GOT3 (cell line): ENCODE measurements around the gene MAPK8IP1.

Experiments used
- DNase-seq: peaks from one replicate; lab custom pipeline; 2025; ENCODE audit warnings: mixed read lengths; lab: John Stamatoyannopoulos, UW

Gene MAPK8IP1

DNA sequence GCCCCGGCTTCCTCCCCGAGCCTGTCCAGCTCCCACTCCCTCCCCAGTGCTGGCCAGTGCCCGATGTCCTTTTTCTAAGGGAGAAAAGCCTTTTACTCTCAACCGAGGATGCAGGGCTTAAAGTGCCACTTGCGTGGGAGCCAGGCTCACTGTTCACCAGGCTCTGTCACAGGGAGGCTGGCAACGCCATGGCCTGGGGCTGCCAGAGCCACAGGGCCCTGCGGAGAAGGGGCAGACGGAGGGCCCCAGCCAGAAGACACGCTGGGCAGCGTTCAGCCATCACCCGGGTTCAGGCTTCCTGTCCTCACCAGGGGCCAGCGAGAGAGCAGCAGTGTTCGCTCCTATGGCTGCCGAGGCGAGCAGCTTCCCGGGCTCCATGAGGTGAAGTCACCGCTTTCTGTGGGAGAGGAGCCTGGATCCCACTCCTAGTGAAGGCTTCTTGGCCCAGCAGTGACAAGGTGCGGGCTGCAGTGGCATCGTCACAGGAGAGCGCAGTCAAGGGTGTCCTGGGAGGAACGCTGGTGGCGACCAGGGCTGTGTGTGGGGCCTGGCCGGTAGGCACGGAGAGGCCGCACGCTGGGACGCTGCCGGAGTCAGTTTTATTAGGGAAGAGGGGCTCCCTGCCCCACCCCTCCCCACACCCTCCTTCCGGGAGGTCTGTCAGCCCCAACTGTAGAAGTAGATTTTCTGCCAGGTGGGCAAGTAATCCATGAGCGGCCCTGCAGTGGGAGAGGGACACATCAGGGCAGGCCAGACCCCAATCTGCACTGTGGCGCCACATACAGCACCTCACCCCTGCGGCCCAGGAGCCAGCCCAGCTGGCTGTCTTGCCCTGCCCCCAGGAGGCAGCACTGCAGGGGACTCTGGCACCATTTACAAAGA is 24.4 kb downstream of the MAPK8IP1 start:
- no peak for DNase-seq

DNA sequence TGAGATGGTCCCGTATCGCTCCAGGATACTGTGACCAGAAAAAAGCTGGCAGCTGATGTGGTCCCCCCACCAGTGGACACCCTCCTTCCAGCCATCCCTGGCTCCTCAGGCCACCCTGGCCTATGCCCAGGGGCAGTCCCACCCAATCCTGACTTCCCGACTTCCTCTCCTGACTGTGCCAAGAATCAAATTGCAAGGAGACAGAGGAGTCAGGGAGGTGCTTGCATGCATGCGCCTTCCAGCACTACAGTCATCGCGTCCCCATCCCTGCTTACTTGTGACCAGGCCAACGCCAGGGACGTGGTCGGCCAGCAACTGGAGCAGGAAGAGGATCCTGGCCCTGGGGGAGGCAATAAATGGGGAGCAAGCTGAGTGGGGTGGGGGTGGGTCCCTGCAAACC is 25.2 kb downstream of the MAPK8IP1 start:
- DNase-seq, result no peak

DNA sequence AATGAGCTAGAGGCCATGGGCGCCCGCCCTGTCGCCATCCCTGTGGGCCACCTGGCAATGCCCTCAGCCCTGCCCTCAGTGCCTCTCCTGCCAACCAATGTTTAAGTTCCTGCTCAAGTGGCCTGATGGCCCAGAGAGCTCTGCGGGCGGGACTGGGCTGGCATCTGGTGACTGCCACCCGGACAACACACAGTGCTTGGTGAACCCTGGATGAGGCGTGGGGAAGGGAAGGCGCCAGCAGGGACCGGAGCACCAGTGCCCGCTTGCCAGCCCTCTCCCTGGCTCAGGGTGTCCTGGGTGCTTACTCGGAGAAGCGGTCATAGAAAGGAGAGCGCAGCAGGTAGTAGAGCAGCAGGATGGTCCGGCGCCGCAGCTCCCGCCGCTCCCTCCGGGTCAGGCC is 28.1 kb downstream of the MAPK8IP1 start:
- DNase-seq, result no peak

DNA sequence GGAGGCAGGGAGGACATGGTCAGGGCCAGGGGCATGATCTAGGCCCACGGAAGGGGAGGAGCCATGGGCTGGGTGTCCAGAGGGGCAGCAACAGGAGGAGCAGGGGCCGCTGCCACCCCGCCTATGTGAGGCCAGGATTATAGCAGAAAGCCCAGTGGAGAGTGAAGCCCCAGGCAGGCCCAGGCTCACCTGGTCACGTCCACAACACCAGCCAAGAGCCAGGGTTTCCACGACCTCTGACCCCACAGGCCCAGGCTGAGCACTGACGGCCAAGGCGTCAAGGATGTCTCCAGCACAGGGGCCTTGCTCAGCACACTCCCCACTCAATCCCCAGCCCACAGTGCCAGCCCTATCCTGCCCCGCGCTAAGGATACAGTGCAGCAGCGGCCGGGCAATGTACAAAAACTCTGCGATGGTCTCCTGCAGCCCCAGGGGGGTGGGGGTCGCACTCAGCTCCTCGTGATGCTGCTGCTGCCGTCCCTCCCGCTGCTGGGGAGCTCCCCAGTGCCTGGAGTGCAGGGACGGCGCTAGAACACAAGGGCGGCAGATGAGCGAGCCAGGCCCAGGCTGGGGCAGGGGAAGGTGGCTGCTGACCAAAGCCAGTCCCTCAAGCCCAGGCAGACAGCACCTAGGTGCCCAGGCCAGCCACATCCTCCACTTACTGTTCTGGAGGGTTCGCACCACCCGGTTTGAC is 28.6 kb downstream of the MAPK8IP1 start:
- no peak for DNase-seq

DNA sequence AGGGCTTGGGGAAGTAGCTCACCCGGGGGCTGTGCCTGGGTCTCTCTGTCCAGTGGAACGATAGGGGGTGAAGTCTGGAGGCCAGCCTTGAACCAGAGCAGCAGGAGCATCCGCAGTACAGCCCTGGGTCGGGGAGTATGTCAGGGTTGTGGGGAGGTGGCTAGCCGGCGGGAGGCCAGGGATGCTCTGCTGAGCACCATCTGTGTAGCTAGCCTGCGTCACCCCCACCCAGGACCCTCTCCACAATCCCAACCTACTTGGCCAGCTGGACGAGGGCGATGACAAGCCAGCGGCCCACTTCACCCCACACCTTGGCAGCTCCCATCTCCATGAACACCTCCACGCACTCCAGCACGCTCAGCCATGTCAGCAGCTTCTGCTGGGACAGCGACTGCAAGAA is 30.0 kb downstream of the MAPK8IP1 start:
- no peak for DNase-seq

DNA sequence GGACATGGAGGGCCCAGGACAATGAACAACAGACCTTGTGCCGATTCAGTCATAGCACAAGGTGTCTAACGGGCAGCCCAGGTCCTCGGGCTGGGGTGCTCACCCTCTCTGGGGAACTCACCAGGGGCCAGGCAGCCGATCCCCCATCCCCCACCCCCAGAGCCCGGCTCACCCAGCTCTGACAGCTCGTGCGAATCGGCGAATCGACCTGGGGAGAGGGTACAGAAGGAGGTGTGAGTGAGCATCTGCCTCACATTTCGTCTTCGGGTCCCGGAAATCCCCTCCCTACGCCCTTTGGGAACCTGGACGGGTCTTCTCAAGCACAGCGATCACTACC is 31.8 kb downstream of the MAPK8IP1 start:
- no peak for DNase-seq

DNA sequence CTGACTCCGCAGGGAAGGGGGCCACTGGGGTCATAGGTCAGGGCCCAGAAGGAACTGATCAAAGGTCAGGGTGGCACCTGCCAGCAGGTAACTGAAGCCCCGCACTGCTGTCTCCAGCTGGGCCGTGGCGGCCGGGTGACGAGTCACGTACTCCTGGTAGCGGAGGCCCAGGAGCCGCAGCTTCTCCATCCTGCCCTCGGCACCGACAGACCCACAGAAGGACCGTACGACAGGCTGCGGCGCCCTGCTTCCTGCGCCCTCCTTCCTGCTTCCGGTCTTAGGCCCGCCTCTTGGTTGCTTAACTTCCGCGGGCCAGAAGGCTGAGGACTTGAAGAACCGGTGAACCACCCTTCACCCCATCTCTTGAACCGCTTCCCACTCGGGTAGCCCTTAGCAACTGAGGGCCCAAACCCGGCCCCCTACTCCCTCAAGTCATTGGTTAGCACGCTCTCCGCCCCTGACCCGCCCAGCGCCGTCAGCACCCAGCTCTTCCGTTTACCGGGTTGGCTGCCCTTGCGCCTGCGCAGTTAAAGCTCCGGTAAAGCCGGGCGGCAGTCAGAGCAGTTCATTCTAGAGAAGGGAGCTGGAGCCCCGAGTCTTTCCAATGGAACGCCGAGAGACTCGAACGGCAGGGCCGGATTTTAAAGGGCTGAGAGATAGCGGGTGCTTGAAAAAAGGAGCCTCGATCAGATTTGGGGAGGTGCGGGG is 32.3 kb downstream of the MAPK8IP1 start, which contains the start of gene PEX16:
TSS of gene PEX16 (minus strand) at position 255 of the 708 bp plus-strand sequence. CDS start at position 189, 66 bp downstream.
- DNase-seq, result peak; percentile 89

DNA sequence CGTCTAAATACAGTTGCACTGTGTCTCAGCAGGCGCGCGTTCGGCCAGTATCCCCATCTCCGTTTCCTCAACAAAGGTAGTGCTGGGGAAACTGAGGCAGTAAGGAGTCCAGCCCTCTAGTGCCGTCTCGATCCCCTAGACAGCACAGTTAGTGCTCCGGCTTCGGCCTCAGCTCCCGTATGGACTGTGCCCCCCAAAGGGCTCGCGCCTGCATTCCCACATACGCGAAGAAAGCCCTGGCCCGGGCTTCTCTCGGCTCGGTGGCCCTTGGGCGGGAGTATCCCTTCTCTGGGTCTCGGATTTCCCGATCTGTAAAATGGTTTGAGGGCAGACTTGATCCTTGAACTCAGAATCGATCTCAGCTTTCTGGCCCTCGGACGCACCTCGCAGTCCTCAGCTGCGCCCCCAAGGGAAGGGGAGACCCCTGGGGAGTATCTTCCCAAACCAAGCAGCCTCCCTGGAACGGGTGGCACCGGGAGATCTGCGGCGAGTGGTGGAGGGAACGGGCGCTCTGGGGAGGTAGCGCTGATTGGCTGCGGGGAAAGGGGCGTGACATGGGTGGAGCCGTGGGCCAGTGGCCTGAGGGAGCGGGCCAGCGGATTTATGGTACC is 33.0 kb downstream of the MAPK8IP1 start:
- DNase-seq, result no peak

DNA sequence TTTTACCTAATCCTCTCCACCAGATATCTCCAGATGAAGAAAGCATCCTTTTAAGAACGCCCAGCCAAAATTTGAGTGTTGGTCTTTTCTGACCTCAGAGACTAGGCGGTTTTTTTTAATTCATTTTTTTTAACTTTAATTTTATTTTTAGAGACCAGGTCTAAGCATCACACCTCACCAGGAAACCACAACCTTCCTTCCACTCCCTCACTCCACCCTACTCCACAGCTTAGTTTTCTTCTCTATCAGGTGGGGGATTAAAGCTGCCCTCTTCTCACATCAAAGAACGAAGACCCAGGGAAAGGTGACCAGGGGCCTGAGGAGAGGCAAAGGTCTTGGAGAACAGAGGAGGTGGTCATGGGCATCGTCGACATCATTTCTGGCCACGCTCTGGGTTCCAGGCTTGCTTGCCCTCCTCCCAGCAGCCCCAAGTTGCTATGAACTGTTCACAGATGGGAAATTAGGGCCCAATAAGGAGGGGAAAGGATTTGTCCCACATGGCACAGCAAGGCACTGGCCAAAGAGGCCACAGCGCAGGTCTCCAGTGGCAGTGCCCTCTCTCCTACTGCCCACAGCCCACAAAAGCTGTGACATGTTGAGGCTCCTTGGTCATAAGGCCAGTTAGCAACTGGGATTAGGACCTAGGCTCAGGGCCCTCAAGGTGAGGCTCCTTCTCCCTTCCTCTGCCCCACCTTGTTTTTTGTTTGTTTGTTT is 33.7 kb downstream of the MAPK8IP1 start:
- DNase-seq, result no peak

DNA sequence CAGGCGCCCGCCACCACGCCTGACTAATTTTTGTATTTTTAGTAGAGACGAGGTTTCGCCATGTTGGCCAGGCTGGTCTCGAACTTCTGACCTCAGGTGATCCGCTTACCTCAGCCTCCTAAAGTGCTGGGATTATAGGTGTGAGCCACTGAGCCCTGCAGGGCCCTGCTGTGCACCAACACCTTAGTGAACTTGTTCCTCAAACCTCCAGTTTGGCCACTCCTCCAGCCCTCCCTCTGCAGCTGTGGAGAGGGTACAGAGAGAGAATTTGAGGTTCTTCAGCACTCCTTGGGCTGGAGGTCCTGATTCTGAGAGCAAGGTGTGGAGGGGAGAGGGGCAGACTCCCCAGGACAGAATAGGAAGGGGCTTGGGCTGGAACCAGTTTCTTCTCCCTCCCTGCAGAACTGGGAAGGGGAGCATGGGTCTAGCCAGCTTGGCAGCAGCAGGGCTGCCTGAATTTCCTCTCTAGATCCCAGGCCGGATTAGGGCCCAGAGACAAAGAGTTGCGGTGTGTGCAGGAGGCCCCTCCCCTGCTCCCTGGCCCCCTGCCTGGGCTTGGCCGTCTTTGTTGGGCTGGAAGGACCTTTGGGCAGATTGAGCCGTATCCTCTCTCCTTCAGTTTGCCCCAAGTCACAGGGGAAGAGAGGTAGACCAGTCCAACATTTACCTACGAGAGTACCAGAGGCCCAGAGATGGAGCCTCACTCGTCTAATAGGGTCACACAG is 34.5 kb downstream of the MAPK8IP1 start:
- no peak for DNase-seq

DNA sequence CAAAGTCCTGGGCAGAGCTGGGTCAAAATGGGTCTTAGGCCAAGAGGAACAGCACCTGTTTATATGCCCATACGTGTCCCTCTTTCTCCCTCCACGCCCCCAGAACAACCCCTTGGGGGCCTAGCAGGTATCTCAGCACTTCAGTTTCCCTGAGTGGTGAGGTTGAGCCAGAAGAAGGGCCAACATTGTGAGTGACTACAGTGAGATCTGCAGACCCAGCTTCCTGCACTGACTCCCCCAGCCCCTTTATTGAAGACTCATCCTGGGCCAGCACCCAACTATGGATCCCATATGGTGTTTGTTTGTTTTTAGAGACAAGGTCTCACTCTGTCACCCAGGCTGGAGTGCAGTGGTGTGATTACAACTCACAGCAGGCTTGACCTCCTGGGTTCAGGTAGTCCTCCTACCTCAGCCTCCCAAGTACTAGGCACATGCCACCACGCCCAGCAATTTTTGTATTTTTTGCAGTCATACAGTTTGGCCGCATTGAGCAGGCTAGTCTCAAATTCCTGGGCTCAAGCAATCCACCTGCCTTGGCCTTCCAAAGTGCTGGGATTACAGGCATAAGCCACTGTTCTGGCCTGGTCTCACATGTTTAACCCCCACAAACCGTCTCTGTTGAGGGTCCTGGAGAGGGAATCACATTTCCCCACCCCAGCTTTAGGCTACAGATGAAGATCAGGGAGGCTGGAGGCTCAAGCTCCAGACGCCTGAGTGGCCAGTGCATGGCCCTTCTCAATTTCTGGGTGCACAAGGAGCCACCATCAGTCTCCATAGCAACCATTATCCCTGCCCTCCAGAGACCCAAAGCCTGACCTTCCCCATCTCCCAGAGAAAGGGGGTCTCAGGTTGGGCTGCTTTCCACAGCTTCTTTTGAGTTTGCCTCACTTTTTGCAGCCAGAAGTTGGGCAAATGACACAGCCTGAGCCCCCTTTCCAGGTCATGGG is 35.4 kb downstream of the MAPK8IP1 start:
- no peak for DNase-seq

DNA sequence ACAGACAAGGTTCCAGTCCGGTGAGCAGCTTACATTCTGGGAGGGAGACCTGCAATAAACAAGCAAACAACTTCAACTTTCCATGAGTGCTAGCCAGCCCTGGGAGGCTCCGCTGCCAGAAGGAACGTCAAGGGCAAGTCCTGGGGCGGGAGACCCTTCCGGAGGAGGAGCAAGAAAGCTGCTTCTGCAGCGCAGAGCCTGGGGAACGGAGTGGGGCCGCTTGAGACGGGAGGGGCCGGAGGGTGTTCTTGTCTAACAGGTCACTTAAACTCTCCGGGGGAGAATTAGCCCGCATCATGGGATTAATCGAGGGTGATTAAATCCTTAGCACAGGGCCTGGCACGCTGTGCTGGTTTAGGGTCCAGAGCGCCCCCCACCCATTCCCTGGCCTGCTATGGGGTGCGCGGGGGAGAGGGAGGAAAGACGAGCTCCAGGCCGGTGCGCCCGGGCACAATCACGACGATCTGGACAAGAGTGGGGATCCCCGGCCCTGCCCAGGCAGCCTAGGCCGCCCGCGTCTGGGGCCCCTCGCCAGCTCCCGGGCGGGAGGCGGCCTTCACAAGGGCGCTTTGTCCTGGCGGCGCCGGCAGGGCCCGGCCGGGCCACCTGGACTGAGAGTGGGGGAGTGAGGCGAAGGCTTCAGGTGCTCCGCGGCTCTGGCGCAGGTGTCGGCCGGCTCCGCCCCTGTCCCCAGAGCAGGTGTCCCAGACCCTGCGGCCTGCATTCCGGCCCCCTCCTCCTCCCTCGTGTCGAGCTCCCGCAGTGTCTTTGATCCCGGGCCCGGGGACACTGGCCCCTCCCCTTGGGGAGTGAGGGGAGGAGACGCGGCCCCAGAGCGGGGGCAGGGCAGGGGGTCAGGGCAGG is 36.3 kb downstream of the MAPK8IP1 start:
- DNase-seq, result no peak

DNA sequence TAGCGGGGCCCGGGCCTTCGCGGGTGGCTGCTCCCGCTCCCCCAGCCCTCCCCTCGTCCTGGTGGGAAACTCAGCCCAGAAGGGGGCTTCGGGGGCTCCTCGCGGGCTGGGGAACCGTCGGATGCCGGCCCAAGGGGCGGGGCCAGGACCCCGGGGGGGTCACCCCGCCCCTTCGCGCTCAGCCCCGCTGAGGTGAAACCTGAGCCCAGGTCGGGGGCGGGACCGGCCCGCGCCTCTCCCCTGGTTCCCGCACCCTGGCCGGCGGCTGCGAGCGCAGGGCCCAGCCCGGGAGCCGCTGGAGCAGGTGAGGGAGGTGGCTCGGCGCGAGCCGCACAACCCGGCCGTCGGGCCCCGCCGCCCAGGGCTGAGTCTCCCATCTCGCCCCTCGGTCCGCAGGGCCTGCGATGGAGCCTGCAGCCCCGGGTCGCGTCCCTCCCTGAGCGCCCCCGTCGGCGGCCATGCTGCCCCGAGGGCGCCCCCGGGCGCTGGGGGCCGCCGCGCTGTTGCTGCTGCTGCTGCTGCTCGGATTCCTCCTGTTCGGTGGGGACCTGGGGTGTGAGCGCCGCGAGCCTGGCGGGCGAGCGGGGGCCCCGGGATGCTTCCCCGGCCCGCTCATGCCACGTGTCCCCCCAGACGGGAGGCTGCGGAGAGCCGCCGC is 37.1 kb downstream of the MAPK8IP1 start, which contains the start of gene LARGE2:
TSS of gene LARGE2 (plus strand) at position 232 of the 658 bp plus-strand sequence. CDS start at position 459, 227 bp downstream.
- DNase-seq, result no peak

DNA sequence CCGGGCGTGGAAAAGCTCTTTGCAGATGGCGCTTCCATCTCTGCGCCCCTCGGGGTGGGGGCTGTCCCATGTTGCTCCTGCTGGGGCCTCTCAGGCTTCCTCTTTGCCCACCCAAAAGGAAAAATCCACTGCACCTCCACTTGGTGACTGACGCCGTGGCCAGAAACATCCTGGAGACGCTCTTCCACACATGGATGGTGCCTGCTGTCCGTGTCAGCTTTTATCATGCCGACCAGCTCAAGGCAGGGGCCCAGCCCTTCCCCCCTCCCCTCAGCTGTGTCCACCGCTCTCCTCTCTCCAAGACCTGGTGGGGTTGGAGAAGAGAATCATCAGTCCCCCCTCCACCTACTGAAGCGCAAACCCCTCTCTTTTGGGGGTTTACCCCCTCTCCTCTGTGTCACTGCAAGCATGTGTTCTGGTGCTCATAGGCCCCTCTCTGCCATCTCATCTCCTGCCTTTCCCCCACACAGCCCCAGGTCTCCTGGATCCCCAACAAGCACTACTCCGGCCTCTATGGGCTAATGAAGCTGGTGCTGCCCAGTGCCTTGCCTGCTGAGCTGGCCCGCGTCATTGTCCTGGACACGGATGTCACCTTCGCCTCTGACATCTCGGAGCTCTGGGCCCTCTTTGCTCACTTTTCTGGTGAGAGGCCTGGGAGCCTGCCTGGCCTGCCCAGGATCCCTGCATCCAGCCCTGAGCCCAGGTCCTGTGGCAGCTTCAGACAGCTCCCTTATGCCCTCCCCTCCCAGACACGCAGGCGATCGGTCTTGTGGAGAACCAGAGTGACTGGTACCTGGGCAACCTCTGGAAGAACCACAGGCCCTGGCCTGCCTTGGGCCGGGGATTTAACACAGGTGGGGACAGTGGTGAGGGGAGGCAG is 38.8 kb downstream of the MAPK8IP1 start:
- no peak for DNase-seq

DNA sequence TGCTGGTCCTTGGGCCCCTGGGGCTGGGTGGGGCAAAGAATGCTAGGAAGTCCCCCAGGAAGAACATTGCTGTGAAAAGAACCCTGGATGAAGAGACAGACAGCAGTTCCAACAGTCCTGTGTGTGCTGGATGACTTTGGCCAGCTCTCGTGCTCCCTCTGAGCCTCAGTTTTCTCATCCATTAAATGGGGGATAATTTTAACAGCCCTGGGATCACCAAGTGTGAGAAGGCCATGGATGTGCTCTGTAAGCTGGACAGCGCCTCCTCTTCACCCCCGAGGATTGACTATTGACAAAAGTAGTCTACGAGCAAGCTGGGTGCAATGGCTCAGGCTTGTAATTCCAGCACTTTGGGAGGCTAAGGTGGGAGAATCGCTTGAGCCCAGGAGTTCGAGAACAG is 39.5 kb downstream of the MAPK8IP1 start:
- no peak for DNase-seq

DNA sequence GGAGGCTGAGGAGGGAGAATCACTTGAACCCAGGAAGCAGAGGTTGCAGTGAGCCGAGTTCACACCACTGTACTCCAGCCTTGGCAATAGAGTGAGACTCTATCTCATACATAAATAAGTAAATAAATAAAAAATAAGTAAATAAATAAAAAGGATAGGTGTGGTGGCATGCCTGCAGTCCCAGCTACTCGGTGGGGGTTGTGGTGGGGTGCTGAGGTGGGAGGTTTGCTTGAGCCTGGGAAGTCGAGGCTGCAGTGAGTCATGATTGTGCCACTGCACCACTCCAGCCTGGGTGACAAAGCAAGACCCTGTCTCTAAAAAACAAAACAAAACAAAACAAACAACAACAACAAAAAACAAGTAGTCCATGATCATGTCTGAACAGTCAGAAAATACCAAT is 40.1 kb downstream of the MAPK8IP1 start:
- DNase-seq, result no peak

DNA sequence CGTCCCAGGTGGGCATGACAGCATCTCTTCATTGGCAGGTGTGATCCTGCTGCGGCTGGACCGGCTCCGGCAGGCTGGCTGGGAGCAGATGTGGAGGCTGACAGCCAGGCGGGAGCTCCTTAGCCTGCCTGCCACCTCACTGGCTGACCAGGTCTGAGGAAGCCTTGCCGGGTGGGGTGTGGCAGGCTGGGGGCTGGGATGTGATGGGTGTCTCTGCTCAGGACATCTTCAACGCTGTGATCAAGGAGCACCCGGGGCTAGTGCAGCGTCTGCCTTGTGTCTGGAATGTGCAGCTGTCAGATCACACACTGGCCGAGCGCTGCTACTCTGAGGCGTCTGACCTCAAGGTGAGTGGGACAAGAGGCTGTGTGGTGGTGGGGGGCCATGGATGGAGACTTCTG is 40.5 kb downstream of the MAPK8IP1 start:
- DNase-seq, result no peak
